RWPE2 (cell line): ENCODE measurements around the gene CD40.
A peak's percentile ranks its signal among the peaks of the same experiment; 100 is the strongest.

Source experiments
- ATAC-seq: fragments of 200-7000 bp; cut with Tn5 transposase; 3 replicates; pipeline ENCODE4 v1.9.1; 2021; ENCODE audit warnings: low read depth
- DNase-seq: peaks from one replicate; pipeline ENCODE4 v3.0.0-alpha.2; 2020; ENCODE audit warnings: low spot score
- H3K27ac ChIP-seq: fragments of 450-650 bp; 2 replicates; pipeline ENCODE4 v1.5.1; 2017; ENCODE audit warnings: mild to moderate bottlenecking; ENCODE audit not compliant: poor library complexity, severe bottlenecking
- H3K27me3 ChIP-seq: fragments of 250-450 bp; sonication (Bioruptor Pico); 2 replicates; pipeline ENCODE4 v1.5.1; 2021; ENCODE audit warnings: mild to moderate bottlenecking, moderate library complexity; ENCODE audit not compliant: insufficient read depth, poor library complexity, severe bottlenecking
- H3K36me3 ChIP-seq: fragments of 250-450 bp; sonication (Bioruptor Pico); 2 replicates; pipeline ENCODE4 v1.5.1; 2020; ENCODE audit warnings: low read depth, mild to moderate bottlenecking, moderate library complexity
- H3K4me1 ChIP-seq: fragments of 250-450 bp; sonication (Bioruptor Pico); 2 replicates; pipeline ENCODE4 v1.5.1; 2021; ENCODE audit warnings: mild to moderate bottlenecking, moderate library complexity; ENCODE audit not compliant: insufficient read depth, poor library complexity, severe bottlenecking
- H3K4me3 ChIP-seq: fragments of 250-450 bp; sonication (Bioruptor Pico); 2 replicates; pipeline ENCODE4 v1.5.1; 2021; ENCODE audit warnings: mild to moderate bottlenecking, moderate library complexity; ENCODE audit not compliant: severe bottlenecking
- H3K9me3 ChIP-seq: fragments of 250-450 bp; sonication (Bioruptor Pico); 2 replicates; pipeline ENCODE4 v1.5.1; 2021; ENCODE audit warnings: mild to moderate bottlenecking, moderate library complexity; ENCODE audit not compliant: severe bottlenecking
- TF ChIP-seq, protein P1 (sequence below): fragments of 450-650 bp; IDR thresholded peaks from one replicate; pipeline ENCODE4 v1.5.1; 2017; ENCODE audit warnings: mild to moderate bottlenecking, moderate library complexity; ENCODE audit not compliant: poor library complexity, severe bottlenecking

The CD40 gene

DNA sequence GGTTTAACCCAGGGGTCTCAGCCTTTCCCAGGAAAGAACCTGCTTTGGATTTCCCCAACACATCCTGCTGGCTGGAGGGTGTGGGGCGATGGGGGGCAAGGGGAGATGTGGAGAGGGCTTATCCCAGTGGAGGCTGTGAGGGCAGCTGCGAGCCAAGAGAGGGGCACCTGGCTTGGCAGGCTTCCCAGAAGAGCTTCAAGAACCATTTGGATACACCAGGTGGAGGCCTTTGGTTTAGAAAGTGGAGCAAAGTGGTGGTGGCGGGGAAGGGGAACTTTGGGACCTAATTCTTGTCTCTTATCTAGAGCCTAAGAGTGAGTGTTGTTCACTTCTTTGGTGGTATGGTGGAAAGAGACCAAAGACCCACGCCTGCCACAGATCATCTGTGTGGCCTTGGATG, 12.4 kb downstream of the CD40 start:
- no peaks in the 10 kb centered on the region for H3K9me3 ChIP-seq
- no peaks in the 10 kb centered on the region for H3K4me1 ChIP-seq
- ATAC-seq, result no peak
- DNase-seq, result peak; percentile 77
- peaks cover 8% of the 10 kb centered on the region; the same call in 1 of the 2 replicates for H3K36me3 ChIP-seq
- TF ChIP-seq, protein P1, sequence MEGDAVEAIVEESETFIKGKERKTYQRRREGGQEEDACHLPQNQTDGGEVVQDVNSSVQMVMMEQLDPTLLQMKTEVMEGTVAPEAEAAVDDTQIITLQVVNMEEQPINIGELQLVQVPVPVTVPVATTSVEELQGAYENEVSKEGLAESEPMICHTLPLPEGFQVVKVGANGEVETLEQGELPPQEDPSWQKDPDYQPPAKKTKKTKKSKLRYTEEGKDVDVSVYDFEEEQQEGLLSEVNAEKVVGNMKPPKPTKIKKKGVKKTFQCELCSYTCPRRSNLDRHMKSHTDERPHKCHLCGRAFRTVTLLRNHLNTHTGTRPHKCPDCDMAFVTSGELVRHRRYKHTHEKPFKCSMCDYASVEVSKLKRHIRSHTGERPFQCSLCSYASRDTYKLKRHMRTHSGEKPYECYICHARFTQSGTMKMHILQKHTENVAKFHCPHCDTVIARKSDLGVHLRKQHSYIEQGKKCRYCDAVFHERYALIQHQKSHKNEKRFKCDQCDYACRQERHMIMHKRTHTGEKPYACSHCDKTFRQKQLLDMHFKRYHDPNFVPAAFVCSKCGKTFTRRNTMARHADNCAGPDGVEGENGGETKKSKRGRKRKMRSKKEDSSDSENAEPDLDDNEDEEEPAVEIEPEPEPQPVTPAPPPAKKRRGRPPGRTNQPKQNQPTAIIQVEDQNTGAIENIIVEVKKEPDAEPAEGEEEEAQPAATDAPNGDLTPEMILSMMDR, result no peak
- H3K27me3 ChIP-seq, result no peaks in the 10 kb centered on the region
- H3K4me3 ChIP-seq, result no peak overlapping the region
- no peak overlapping the region for H3K27ac ChIP-seq

DNA sequence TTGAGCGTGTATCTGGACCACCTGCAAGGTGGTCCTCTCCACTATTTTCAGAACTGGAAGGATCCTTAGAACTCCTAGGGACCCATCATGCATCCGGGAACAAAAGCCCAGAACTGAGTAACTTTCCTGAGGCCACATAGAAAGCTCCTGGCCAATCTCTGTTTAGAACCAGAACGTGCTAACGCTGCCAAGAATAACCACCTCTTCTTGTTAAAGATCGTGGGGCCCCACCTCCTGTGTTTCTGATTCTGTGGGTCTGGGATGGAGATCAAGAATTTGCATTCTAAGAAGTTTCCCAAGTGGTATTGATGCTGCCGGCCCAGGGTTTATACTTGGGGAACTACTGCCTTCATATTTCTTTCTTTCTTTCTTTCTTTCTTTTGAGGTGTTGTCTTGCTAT, 13.3 kb downstream of the CD40 start:
- H3K4me3 ChIP-seq, result no peak overlapping the region
- no peaks in the 10 kb centered on the region for H3K9me3 ChIP-seq
- peaks cover 5% of the 10 kb centered on the region; the same call in 1 of the 2 replicates for H3K36me3 ChIP-seq
- H3K4me1 ChIP-seq, result no peaks in the 10 kb centered on the region
- DNase-seq, result no peak
- TF ChIP-seq, protein P1, result no peak
- ATAC-seq, result no peak
- H3K27me3 ChIP-seq, result no peaks in the 10 kb centered on the region
- H3K27ac ChIP-seq, result no peak overlapping the region

DNA sequence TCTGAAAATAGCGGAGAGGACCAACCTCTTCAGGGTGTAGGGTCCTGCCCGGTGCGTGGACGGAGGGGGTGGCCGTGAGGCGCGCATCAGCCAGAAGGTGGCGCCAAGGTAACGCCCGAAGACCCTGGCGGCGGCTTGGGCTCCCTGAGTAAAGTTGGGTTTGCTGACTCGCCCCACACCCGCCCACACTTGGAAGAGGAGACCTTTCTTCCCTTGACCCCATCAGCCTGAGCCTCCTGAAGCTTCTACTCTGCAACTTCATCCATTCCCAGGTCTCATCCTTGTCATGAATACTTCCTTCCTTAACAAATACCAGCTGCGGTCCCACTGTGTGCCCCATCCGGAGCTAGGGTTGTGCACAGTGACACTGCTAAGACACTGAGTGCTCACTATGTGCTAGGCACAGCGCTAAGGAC, 14.6 kb downstream of the CD40 start:
- no peaks in the 10 kb centered on the region for H3K27me3 ChIP-seq
- no peak overlapping the region for H3K27ac ChIP-seq
- H3K9me3 ChIP-seq, result no peaks in the 10 kb centered on the region
- TF ChIP-seq, protein P1, result peak; percentile 100
- DNase-seq, result peak; percentile 93
- peak; percentile 88 for ATAC-seq
- no peaks in the 10 kb centered on the region for H3K36me3 ChIP-seq
- H3K4me3 ChIP-seq, result no peak overlapping the region
- H3K4me1 ChIP-seq, result no peaks in the 10 kb centered on the region

DNA sequence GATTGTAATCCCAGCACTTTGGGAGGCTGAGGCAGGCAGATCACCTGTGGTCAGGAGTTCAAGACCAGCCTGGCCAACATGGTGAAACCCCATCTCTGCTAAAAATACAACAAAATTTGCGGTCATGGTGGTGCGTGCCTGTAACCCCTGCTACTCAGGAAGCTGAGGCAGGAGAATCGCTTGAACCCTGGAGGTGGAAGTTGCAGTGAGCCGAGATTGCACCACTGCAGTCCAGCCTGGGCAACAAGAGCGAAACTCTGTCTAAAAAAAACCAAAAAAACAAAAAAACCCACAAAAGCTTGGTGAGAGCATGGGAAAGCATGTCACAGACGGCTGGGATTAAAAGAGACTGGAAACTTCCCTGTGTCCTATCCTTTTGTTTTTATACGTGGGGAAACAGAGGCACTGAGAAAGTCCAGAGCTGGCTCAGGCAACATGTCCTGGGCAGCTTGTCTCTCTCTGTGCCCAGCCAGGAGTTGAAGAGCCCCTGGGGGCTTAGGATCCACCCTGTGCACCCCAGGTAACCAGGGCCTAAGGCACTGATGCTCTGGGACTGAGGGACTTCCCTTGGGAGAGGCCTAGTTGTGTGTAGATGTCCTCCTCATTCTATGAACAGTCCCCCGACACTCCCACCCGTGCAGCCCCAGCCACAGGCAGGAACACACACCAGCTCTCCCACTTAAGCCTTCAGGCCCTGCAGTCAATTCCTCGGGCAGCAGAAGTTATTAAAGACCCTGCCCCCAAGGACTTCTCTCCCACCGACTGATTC, 16.0 kb downstream of the CD40 start:
- H3K27ac ChIP-seq, result no peak overlapping the region
- no peak for ATAC-seq
- H3K27me3 ChIP-seq, result no peaks in the 10 kb centered on the region

More for the DNA sequence above, 16.0 kb downstream of the CD40 start:
- Histone ChIP-seq H3K4me3 (no peak overlapping the region), H3K36me3 (no peaks in the 10 kb centered on the region), H3K4me1 (no peaks in the 10 kb centered on the region), H3K9me3 (no peaks in the 10 kb centered on the region)
- TF ChIP-seq, protein P1, result no peak
- peak; percentile 73 for DNase-seq
